ENCODE results near the gene SNCG.

DNA sequence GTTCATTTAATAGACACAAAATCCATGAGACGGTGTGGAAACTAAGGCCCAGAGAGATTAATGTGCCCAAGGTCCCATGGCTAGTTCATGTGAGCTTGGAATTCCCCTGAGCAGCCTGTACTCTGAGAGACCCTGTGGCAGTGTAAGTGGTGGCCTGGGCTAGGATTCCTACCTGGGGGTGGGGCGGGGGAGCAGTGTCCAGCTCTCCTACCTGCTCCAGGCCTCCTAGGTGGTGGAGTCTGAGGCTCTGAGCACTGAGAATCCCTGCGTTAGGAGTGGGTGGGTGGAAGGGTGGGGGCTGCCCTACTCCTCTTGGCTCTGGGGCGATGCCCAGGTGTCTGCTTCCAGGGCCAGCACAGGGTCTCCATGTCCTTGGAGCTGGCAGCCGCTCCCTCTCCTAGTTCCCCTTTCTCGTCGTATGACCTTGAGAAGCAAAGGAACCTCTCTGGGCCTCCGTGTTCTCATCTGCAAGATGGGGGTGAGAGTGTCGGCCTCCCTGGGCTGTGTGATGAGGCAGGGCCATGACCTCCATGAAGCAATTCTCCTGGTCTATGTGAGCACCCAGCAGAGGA is 2.5 kb downstream of the SNCG start:
- TF ChIP-seq, protein P1, sequence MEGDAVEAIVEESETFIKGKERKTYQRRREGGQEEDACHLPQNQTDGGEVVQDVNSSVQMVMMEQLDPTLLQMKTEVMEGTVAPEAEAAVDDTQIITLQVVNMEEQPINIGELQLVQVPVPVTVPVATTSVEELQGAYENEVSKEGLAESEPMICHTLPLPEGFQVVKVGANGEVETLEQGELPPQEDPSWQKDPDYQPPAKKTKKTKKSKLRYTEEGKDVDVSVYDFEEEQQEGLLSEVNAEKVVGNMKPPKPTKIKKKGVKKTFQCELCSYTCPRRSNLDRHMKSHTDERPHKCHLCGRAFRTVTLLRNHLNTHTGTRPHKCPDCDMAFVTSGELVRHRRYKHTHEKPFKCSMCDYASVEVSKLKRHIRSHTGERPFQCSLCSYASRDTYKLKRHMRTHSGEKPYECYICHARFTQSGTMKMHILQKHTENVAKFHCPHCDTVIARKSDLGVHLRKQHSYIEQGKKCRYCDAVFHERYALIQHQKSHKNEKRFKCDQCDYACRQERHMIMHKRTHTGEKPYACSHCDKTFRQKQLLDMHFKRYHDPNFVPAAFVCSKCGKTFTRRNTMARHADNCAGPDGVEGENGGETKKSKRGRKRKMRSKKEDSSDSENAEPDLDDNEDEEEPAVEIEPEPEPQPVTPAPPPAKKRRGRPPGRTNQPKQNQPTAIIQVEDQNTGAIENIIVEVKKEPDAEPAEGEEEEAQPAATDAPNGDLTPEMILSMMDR (conservative IDR thresholded peaks at IDR 0.05) = no peak
- TF ChIP-seq EZH2 (IDR thresholded peaks at IDR 0.05; ENCODE audit: low read depth) = no peak

Measured in PC-9 (cell line).